Neural cell (in vitro differentiated cells): ENCODE data around the gene TYK2.

Experiments used
- EP300 ChIP-seq: fragments of 450-650 bp; conservative IDR thresholded peaks from 2 replicates; pipeline ENCODE4 v1.6.1; 2014; ENCODE audit warnings: antibody characterized with exemption, mild to moderate bottlenecking, moderate library complexity; ENCODE audit not compliant: poor library complexity, severe bottlenecking
- EZH2 ChIP-seq: fragments of 200-600, 300-800 bp; shearing (Covaris generic), sonication (generic); IDR thresholded peaks from 2 replicates; pipeline ENCODE4 v1.6.1; 2014; ENCODE audit warnings: antibody characterized with exemption, low read length, borderline replicate concordance, mild to moderate bottlenecking; ENCODE audit not compliant: insufficient read depth, poor library complexity, severe bottlenecking
- POLR2AphosphoS5 ChIP-seq: IDR thresholded peaks from 2 replicates; pipeline ENCODE4 v1.6.1; 2012
- REST ChIP-seq: IDR thresholded peaks from 2 replicates; pipeline ENCODE4 v1.6.1; 2012; ENCODE audit warnings: borderline replicate concordance
- SMC3 ChIP-seq: fragments of 450-650 bp; conservative IDR thresholded peaks from 2 replicates; pipeline ENCODE4 v1.6.1; 2014; ENCODE audit warnings: antibody characterized with exemption, mild to moderate bottlenecking, moderate library complexity; ENCODE audit not compliant: poor library complexity
- TF ChIP-seq, protein P1 (sequence below): fragments of 450-650 bp; IDR thresholded peaks from 2 replicates; pipeline ENCODE4 v1.5.1; 2014; ENCODE audit warnings: antibody characterized with exemption, mild to moderate bottlenecking, moderate library complexity; ENCODE audit not compliant: poor library complexity, severe bottlenecking

DNA sequence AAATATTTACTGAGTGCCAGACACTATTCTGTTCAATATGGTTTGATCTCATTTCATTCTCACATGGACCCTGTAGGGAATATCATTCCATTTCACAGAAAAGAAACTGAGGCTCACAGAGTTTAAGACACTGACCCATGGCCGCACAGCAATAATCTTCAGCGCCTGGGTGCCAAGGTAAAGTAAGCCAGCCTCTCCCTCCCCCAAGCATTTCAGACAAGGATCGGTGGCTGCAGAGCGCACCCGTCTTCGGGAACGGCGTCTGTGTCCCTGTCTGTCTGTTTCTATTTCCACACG lies 35.7 kb upstream of the TYK2 start:
- TF ChIP-seq SMC3 (no peak), POLR2AphosphoS5 (peak; percentile 5), EZH2 (no peak), EP300 (no peak), REST (no peak)
- TF ChIP-seq, protein P1, sequence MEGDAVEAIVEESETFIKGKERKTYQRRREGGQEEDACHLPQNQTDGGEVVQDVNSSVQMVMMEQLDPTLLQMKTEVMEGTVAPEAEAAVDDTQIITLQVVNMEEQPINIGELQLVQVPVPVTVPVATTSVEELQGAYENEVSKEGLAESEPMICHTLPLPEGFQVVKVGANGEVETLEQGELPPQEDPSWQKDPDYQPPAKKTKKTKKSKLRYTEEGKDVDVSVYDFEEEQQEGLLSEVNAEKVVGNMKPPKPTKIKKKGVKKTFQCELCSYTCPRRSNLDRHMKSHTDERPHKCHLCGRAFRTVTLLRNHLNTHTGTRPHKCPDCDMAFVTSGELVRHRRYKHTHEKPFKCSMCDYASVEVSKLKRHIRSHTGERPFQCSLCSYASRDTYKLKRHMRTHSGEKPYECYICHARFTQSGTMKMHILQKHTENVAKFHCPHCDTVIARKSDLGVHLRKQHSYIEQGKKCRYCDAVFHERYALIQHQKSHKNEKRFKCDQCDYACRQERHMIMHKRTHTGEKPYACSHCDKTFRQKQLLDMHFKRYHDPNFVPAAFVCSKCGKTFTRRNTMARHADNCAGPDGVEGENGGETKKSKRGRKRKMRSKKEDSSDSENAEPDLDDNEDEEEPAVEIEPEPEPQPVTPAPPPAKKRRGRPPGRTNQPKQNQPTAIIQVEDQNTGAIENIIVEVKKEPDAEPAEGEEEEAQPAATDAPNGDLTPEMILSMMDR, result no peak
